Measurements from ENCODE around the gene PPIP5K2. TPM values are rescaled to one million over a fixed set of nuclear protein-coding genes. Genes with fewer than 3 reads are reported as not detected.

PPIP5K2 gene
- total and polyA plus RNA-seq, 2 donors (not counting 3 experiments of a cell fraction or from before 2014, with no cell fraction given) = 20.8 to 69.4 TPM

DNA sequence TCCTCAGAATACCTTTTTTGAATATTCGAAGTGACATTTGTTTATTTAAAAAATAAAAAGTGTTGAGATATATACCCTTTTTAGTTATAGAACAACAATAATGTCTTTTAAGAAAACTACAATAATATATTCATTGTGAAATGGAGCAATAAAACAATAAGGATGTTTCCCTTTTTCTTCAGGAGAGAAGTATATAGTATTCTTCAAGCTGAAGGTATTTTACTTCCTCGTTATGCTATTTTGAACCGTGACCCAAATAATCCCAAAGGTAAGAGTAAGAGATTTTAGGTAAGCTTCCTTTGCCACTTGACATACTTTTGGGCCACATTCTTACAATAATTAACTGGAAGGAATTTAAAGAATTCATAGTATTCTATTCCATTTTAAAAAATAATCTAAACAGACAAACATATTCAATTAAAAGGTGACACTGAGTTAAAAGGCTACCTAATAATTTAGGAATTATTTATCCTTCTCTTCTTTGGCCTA, 18.1 kb downstream of the PPIP5K2 start:
- intact Hi-C loops (cut with micrococcal nuclease) = loop anchor here (2.0 to 5.0 kb wide), 3 partner anchors 97 to 601 kb away; no protein-coding TSS in a partner anchor
- DNase-seq (ENCODE audit: low read depth, low spot score) = no peak
- Histone ChIP-seq H3K4me2 (ENCODE audit: insufficient read depth, low read length) (no peak overlapping the region), H3K79me2 (ENCODE audit: control insufficient read depth, insufficient read depth, low read length) (no peaks in the 10 kb centered on the region), H3K4me1 (ENCODE audit: control insufficient read depth, extremely low read depth, insufficient read depth, low read length) (no peaks in the 10 kb centered on the region), H3K9me1 (replicated peaks; ENCODE audit: control insufficient read depth, extremely low read depth, insufficient read depth, low read length) (no peaks in the 10 kb centered on the region), H3K27ac (ENCODE audit: insufficient read depth, low read depth, low read length) (no peak overlapping the region), H4K20me1 (replicated peaks; ENCODE audit: control insufficient read depth, extremely low read depth, insufficient read depth, low read length) (no peaks in the 10 kb centered on the region), H3K9ac (replicated peaks; ENCODE audit: extremely low read depth, insufficient read depth, low read length) (no peak overlapping the region), H2AFZ (ENCODE audit: low read depth, low read length) (no peak overlapping the region), H3K9me3 (replicated peaks; ENCODE audit: control insufficient read depth, insufficient read depth, low read length) (no peaks in the 10 kb centered on the region), H3K4me3 (replicated peaks in 1 of 3; ENCODE audit: insufficient read depth in 1 of 3, low read depth in 1 of 3, low read length in 3 of 3) (no peak overlapping the region), H3K36me3 (ENCODE audit: control insufficient read depth in 2 of 2, extremely low read depth in 1 of 2, insufficient read depth in 2 of 2, low read length in 2 of 2) (peaks cover 0 to 8% of the 10 kb centered on the region in 2 experiments), H3K27me3 (ENCODE audit: control insufficient read depth in 2 of 2, insufficient read depth in 2 of 2, low read length in 2 of 2) (no peaks in the 10 kb centered on the region)
- dilution Hi-C loops (cut with MboI; ENCODE audit: extremely low pct_ligation_motif_present, low sequenced_read_pairs) = no loop called here
- no TSS peak for BruUV-seq (replicated peaks)
- TF ChIP-seq, protein P1, sequence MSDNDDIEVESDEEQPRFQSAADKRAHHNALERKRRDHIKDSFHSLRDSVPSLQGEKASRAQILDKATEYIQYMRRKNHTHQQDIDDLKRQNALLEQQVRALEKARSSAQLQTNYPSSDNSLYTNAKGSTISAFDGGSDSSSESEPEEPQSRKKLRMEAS (IDR thresholded peaks at IDR 0.05; ENCODE audit: insufficient read depth, insufficient read length) = no peak
- TF ChIP-seq POLR2A (IDR thresholded peaks at IDR 0.05; ENCODE audit: low read depth, low read length) = no peak
- no peak for TF ChIP-seq FOS (IDR thresholded peaks at IDR 0.05; ENCODE audit: borderline replicate concordance, insufficient read depth, low read length)
- no peak for TF ChIP-seq JUN (IDR thresholded peaks at IDR 0.05; ENCODE audit: borderline replicate concordance, insufficient read depth, insufficient read length, low read depth)
- TF ChIP-seq, protein P2, sequence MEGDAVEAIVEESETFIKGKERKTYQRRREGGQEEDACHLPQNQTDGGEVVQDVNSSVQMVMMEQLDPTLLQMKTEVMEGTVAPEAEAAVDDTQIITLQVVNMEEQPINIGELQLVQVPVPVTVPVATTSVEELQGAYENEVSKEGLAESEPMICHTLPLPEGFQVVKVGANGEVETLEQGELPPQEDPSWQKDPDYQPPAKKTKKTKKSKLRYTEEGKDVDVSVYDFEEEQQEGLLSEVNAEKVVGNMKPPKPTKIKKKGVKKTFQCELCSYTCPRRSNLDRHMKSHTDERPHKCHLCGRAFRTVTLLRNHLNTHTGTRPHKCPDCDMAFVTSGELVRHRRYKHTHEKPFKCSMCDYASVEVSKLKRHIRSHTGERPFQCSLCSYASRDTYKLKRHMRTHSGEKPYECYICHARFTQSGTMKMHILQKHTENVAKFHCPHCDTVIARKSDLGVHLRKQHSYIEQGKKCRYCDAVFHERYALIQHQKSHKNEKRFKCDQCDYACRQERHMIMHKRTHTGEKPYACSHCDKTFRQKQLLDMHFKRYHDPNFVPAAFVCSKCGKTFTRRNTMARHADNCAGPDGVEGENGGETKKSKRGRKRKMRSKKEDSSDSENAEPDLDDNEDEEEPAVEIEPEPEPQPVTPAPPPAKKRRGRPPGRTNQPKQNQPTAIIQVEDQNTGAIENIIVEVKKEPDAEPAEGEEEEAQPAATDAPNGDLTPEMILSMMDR (IDR thresholded peaks at IDR 0.05; ENCODE audit: extremely low read depth in 1 of 2, insufficient read depth in 1 of 2, low read depth in 1 of 2, low read length in 2 of 2) = no peak
- TF ChIP-seq MYC (IDR thresholded peaks at IDR 0.05; ENCODE audit: low read depth, low read length) = no peak
- FAIRE-seq = no peak
- CTCF ChIA-PET = interaction anchor here (0.8 to 3.1 kb wide), 6 partner anchors 16 to 602 kb away, joined by 3 to 22 read pairs (median 4); no protein-coding TSS in a partner anchor
- POLR2A ChIA-PET = no interaction called here
